Natural killer cell (primary cell): ENCODE measurements around the gene UPK1B. TPM values are rescaled to one million over a fixed set of nuclear protein-coding genes. Genes with fewer than 3 reads are reported as not detected.

ENCODE experiments used
- ATAC-seq, 3 donors: fragments of 150-1000 bp in 2 of 3; fragments of 200-7000 bp in 1 of 3; cut with Tn5 transposase; 1 replicate in 1 of 3; 2 replicates in 2 of 3; pipeline ENCODE4 v1.10.0; 2021; ENCODE audit warnings: mild to moderate bottlenecking in 2 of 3, moderate library complexity in 2 of 3
- DNase-seq, 2 donors: peaks; one replicate each; pipeline versions ENCODE4 v3.0.0 to v3.0.0-alpha.2; 2013 to 2021; ENCODE audit warnings: mixed read lengths in 1 of 2
- H3K27ac ChIP-seq: one replicate; pipeline ENCODE4 v1.5.1; 2013; ENCODE audit warnings: mild to moderate bottlenecking, low read length
- H3K27me3 ChIP-seq: one replicate; pipeline ENCODE4 v1.6.1; 2013; ENCODE audit warnings: low read length; ENCODE audit not compliant: control insufficient read depth, insufficient read depth
- H3K36me3 ChIP-seq: one replicate; pipeline ENCODE4 v1.6.1; 2013; ENCODE audit warnings: low read length; ENCODE audit not compliant: control insufficient read depth, insufficient read depth
- H3K4me1 ChIP-seq: one replicate; pipeline ENCODE4 v1.6.1; 2013; ENCODE audit warnings: low read length; ENCODE audit not compliant: control insufficient read depth, insufficient read depth
- H3K4me3 ChIP-seq: one replicate; pipeline ENCODE4 v1.5.1; 2013; ENCODE audit warnings: low read length
- H3K9me3 ChIP-seq: one replicate; pipeline ENCODE4 v1.6.1; 2013; ENCODE audit warnings: low read length; ENCODE audit not compliant: control insufficient read depth, insufficient read depth
- H3K27ac Mint-ChIP-seq, 2 donors: one replicate each; pipeline ENCODE4 v1.8.0; 2022; ENCODE audit warnings: mild to moderate bottlenecking in 2 of 2, mixed read lengths in 2 of 2, moderate library complexity in 1 of 2
- H3K27me3 Mint-ChIP-seq, 2 donors: one replicate each; pipeline ENCODE4 v1.8.0; 2022; ENCODE audit warnings: low read depth in 2 of 2, mixed read lengths in 2 of 2
- H3K36me3 Mint-ChIP-seq: one replicate; pipeline ENCODE4 v1.8.0; 2022; ENCODE audit warnings: mixed read lengths
- H3K4me1 Mint-ChIP-seq, 2 donors: one replicate each; pipeline ENCODE4 v1.8.0; 2022; ENCODE audit warnings: mixed read lengths in 2 of 2
- H3K4me3 Mint-ChIP-seq: one replicate; pipeline ENCODE4 v1.8.0; 2022; ENCODE audit warnings: mild to moderate bottlenecking, moderate library complexity, mixed read lengths
- H3K9me3 Mint-ChIP-seq, 2 donors: one replicate each; pipeline ENCODE4 v1.8.0; 2022; ENCODE audit warnings: mixed read lengths in 2 of 2
- CTCF ChIP-seq: fragments of 200-600 bp; IDR thresholded peaks from one replicate; pipeline ENCODE4 v1.8.0; 2022; ENCODE audit warnings: antibody characterized with exemption
- WGBS: methylation state at CpG from one replicate; pipeline ENCODE4 v1.1.7; 2013; ENCODE audit warnings: missing lambda C conversion rate; ENCODE audit not compliant: insufficient coverage; 5-methylcytosine and 5-hydroxymethylcytosine counted together
- intact Hi-C: fragments of 100-400 bp; cut with micrococcal nuclease; formaldehyde crosslinking; loops from one replicate; pipeline ENCODE4 v1.14.2; 2022
- total RNA-seq, 4 donors: library from RNA; stranded (reverse); fragments of 120-200 nt in 1 of 4; gene quantifications; one replicate each; pipeline versions ENCODE4 v1.2.3 to v1.2.4, GENCODE V29; 2013 to 2022

Gene UPK1B
- total RNA-seq, 3 donors from 2014 or later (not counting 1 experiment from before 2014, with no cell fraction given): not detected

- no peak for ATAC-seq
- WGBS: 90% methylated on average over 3 of the region's 3 CpGs
- no peak overlapping the region for H3K4me3 Mint-ChIP-seq
- Histone ChIP-seq H3K4me3 (no peak overlapping the region), H3K27ac (no peak overlapping the region), H3K36me3 (no peaks in the 10 kb centered on the region), H3K27me3 (peaks cover 2% of the 10 kb centered on the region), H3K9me3 (no peaks in the 10 kb centered on the region), H3K4me1 (no peaks in the 10 kb centered on the region)
- H3K36me3 Mint-ChIP-seq: no peaks in the 10 kb centered on the region
- no peak for TF ChIP-seq CTCF
- no peaks in the 10 kb centered on the region for H3K4me1 Mint-ChIP-seq
- no peak overlapping the region for H3K27ac Mint-ChIP-seq
- no peak for DNase-seq
- intact Hi-C loops: no loop called here
- H3K27me3 Mint-ChIP-seq: peaks cover 3 to 13% of the 10 kb centered on the region in 2 donors
- H3K9me3 Mint-ChIP-seq: no peaks in the 10 kb centered on the region
Measured at GRCh38 chr3:119181765-119182164, 8.4 kb downstream of the UPK1B start.

GRCh38 chr3:119184111-119184510, 10.7 kb downstream of the UPK1B start:
- DNase-seq: no peak
- Mint-ChIP-seq H3K27ac (no peak overlapping the region), H3K27me3 (peaks cover 0 to 1% of the 10 kb centered on the region in 2 donors), H3K4me3 (no peak overlapping the region), H3K36me3 (no peaks in the 10 kb centered on the region), H3K9me3 (no peaks in the 10 kb centered on the region), H3K4me1 (no peaks in the 10 kb centered on the region)
- TF ChIP-seq CTCF: no peak
- WGBS: 82% methylated on average over 9 of the region's 9 CpGs
- H3K4me1 ChIP-seq: no peaks in the 10 kb centered on the region
- H3K27me3 ChIP-seq: no peaks in the 10 kb centered on the region
- no peak overlapping the region for H3K4me3 ChIP-seq
- intact Hi-C loops: no loop called here
- H3K36me3 ChIP-seq: no peaks in the 10 kb centered on the region
- H3K9me3 ChIP-seq: no peaks in the 10 kb centered on the region
- no peak for ATAC-seq
- H3K27ac ChIP-seq: no peak overlapping the region

GRCh38 chr3:119184796-119185570, 11.6 kb downstream of the UPK1B start:
- Histone ChIP-seq H3K9me3 (no peaks in the 10 kb centered on the region), H3K4me3 (no peak overlapping the region), H3K4me1 (no peaks in the 10 kb centered on the region), H3K27ac (no peak overlapping the region), H3K36me3 (no peaks in the 10 kb centered on the region), H3K27me3 (no peaks in the 10 kb centered on the region)
- no peak for TF ChIP-seq CTCF
- Mint-ChIP-seq H3K27ac (no peak overlapping the region), H3K4me1 (no peaks in the 10 kb centered on the region), H3K4me3 (no peak overlapping the region), H3K27me3 (no peaks in the 10 kb centered on the region), H3K36me3 (no peaks in the 10 kb centered on the region), H3K9me3 (no peaks in the 10 kb centered on the region)
- DNase-seq: no peak
- no peak for ATAC-seq
- intact Hi-C loops: no loop called here
- WGBS: 91% methylated on average over 5 of the region's 7 CpGs

- Mint-ChIP-seq H3K9me3 (no peaks in the 10 kb centered on the region), H3K4me1 (no peaks in the 10 kb centered on the region), H3K27me3 (no peaks in the 10 kb centered on the region), H3K4me3 (no peak overlapping the region), H3K36me3 (no peaks in the 10 kb centered on the region), H3K27ac (no peak overlapping the region)
- no peaks in the 10 kb centered on the region for H3K27me3 ChIP-seq
- no peak for TF ChIP-seq CTCF
- no peak for ATAC-seq
- intact Hi-C loops: no loop called here
- no peak overlapping the region for H3K4me3 ChIP-seq
- H3K27ac ChIP-seq: no peak overlapping the region
- DNase-seq: no peak
- H3K4me1 ChIP-seq: no peaks in the 10 kb centered on the region
- no peaks in the 10 kb centered on the region for H3K36me3 ChIP-seq
- no peaks in the 10 kb centered on the region for H3K9me3 ChIP-seq
Measured at GRCh38 chr3:119187266-119187665, 13.9 kb downstream of the UPK1B start.
